HEK293 (cell line): ENCODE data around the gene POLR3GL.

Experiments used
- CTCF ChIP-seq: fragments of 450-650 bp; formaldehyde crosslinking; IDR thresholded peaks from 2 replicates; pipeline ENCODE4 v1.5.1; 2016; ENCODE audit warnings: missing biosample characterization, missing genetic modification characterization
- KLF17 ChIP-seq: fragments of 450-650 bp; formaldehyde crosslinking; IDR thresholded peaks from 2 replicates; pipeline ENCODE4 v1.5.1; 2016; ENCODE audit warnings: missing biosample characterization, missing genetic modification characterization
- KLF7 ChIP-seq: fragments of 450-650 bp; formaldehyde crosslinking; IDR thresholded peaks from 2 replicates; pipeline ENCODE4 v1.5.1; 2016; ENCODE audit warnings: missing biosample characterization, missing genetic modification characterization, borderline replicate concordance
- MYNN ChIP-seq: fragments of 450-650 bp; formaldehyde crosslinking; IDR thresholded peaks from 2 replicates; pipeline ENCODE4 v1.5.1; 2016; ENCODE audit warnings: missing biosample characterization, missing genetic modification characterization, borderline replicate concordance
- OSR2 ChIP-seq: fragments of 450-650 bp; formaldehyde crosslinking; IDR thresholded peaks from 2 replicates; pipeline ENCODE4 v1.5.1; 2016; ENCODE audit warnings: missing biosample characterization, missing genetic modification characterization
- PATZ1 ChIP-seq: fragments of 450-650 bp; formaldehyde crosslinking; IDR thresholded peaks from 2 replicates; pipeline ENCODE4 v1.5.1; 2016; ENCODE audit warnings: missing biosample characterization, missing genetic modification characterization
- PRDM1 ChIP-seq: fragments of 450-650 bp; formaldehyde crosslinking; IDR thresholded peaks from 2 replicates; pipeline ENCODE4; 2016; ENCODE audit warnings: missing biosample characterization, missing genetic modification characterization
- PRDM10 ChIP-seq: fragments of 450-650 bp; formaldehyde crosslinking; IDR thresholded peaks from 2 replicates; pipeline ENCODE4 v1.5.1; 2016; ENCODE audit warnings: missing biosample characterization, missing genetic modification characterization
- TRIM28 ChIP-seq: IDR thresholded peaks from 2 replicates; pipeline ENCODE4 v1.6.1; 2011; ENCODE audit warnings: low read length, control low read depth, borderline replicate concordance
- ZNF26 ChIP-seq: fragments of 450-650 bp; formaldehyde crosslinking; IDR thresholded peaks from 2 replicates; pipeline ENCODE4 v1.5.1; 2016; ENCODE audit warnings: missing biosample characterization, missing genetic modification characterization
- ZNF280D ChIP-seq: fragments of 450-650 bp; formaldehyde crosslinking; IDR thresholded peaks from 2 replicates; pipeline ENCODE4 v1.5.1; 2016; ENCODE audit warnings: missing biosample characterization, missing genetic modification characterization
- ZNF341 ChIP-seq: fragments of 450-650 bp; formaldehyde crosslinking; IDR thresholded peaks from 2 replicates; pipeline ENCODE4; 2016; ENCODE audit warnings: low read depth, missing biosample characterization, missing genetic modification characterization
- ZNF398 ChIP-seq: fragments of 450-650 bp; formaldehyde crosslinking; IDR thresholded peaks from 2 replicates; pipeline ENCODE4 v1.5.1; 2017; ENCODE audit warnings: missing biosample characterization, missing genetic modification characterization
- ZNF449 ChIP-seq: fragments of 450-650 bp; formaldehyde crosslinking; IDR thresholded peaks from 2 replicates; pipeline ENCODE4 v1.5.1; 2017; ENCODE audit warnings: missing biosample characterization, mild to moderate bottlenecking, missing genetic modification characterization, moderate library complexity
- ZNF48 ChIP-seq: fragments of 450-650 bp; formaldehyde crosslinking; IDR thresholded peaks from 2 replicates; pipeline ENCODE4 v1.5.1; 2016; ENCODE audit warnings: missing biosample characterization, missing genetic modification characterization
- ZNF629 ChIP-seq: fragments of 450-650 bp; formaldehyde crosslinking; IDR thresholded peaks from 2 replicates; pipeline ENCODE4 v1.5.1; 2017; ENCODE audit warnings: missing biosample characterization, missing genetic modification characterization
- ZNF747 ChIP-seq: fragments of 450-650 bp; formaldehyde crosslinking; IDR thresholded peaks from 2 replicates; pipeline ENCODE4 v1.5.1; 2016; ENCODE audit warnings: missing biosample characterization, missing genetic modification characterization
- ZSCAN18 ChIP-seq: fragments of 450-650 bp; formaldehyde crosslinking; IDR thresholded peaks from 2 replicates; pipeline ENCODE4 v1.5.1; 2016; ENCODE audit warnings: missing biosample characterization, missing genetic modification characterization

Gene POLR3GL

GRCh38 chr1:145978854-145979745, 14.6 kb downstream of the POLR3GL start (continued):
- TF ChIP-seq ZNF280D (tag by site-specific recombination) (no peak), PATZ1 (peak; percentile 98), CTCF (tag by site-specific recombination) (no peak; the same call in 1 of the 2 replicates), ZNF449 (0 out of 2 replicates have a peak, but pooled peaks have one; percentile 47), ZNF26 (tag by site-specific recombination) (no peak; the same call in 1 of the 2 replicates), PRDM10 (tag by site-specific recombination) (peak; percentile 95), KLF7 (tag by site-specific recombination) (no peak; the same call in 1 of the 2 replicates), TRIM28 (peak; percentile 85; the same call in 1 of the 2 replicates), OSR2 (tag by site-specific recombination) (peak; percentile 51), ZNF398 (tag by site-specific recombination) (peak; percentile 92), ZNF341 (tag by site-specific recombination) (peak; percentile 81), PRDM1 (tag by site-specific recombination) (peak; percentile 95), KLF17 (tag by site-specific recombination) (peak; percentile 86), MYNN (tag by site-specific recombination) (no peak), ZNF747 (tag by site-specific recombination) (no peak), ZSCAN18 (tag by site-specific recombination) (no peak), ZNF48 (tag by site-specific recombination) (no peak), ZNF629 (tag by site-specific recombination) (peak; percentile 81)
